Activated B cell treated with CpG ODN at 0.5 μM for 24 hours (primary cell): Measurements from ENCODE around the gene CERS1. TPM values are rescaled to one million over a fixed set of nuclear protein-coding genes. Genes with fewer than 3 reads are reported as not detected.

ENCODE experiments used
- ATAC-seq: fragments of 200-7000 bp; cut with Tn5 transposase; one replicate; pipeline ENCODE4 v1.10.0; 2021; ENCODE audit warnings: low read depth, mild to moderate bottlenecking, moderate library complexity
- CTCF ChIA-PET: fragments of 350-600 bp; sonication (Branson Sonifier 250); formaldehyde crosslinking; loops from one replicate; lab custom pipeline; 2021; ENCODE audit warnings: antibody characterized with exemption; lab: Charles Lee
- POLR2A ChIA-PET: fragments of 350-600 bp; sonication (Branson Sonifier 250); formaldehyde crosslinking; loops from one replicate; lab custom pipeline; 2021; ENCODE audit warnings: antibody characterized with exemption; lab: Charles Lee
- DNase-seq: peaks from one replicate; pipeline ENCODE4 v3.0.0; 2022
- H3K27ac Mint-ChIP-seq: one replicate; pipeline ENCODE4 v1.8.0; 2020; ENCODE audit warnings: mixed read lengths
- H3K27me3 Mint-ChIP-seq: one replicate; pipeline ENCODE4 v1.8.0; 2021; ENCODE audit warnings: mixed read lengths
- H3K36me3 Mint-ChIP-seq: one replicate; pipeline ENCODE4 v1.8.0; 2021; ENCODE audit warnings: low read depth, mixed read lengths
- H3K4me1 Mint-ChIP-seq: one replicate; pipeline ENCODE4 v1.8.0; 2021; ENCODE audit warnings: mixed read lengths
- H3K4me3 Mint-ChIP-seq: one replicate; pipeline ENCODE4 v1.8.0; 2020; ENCODE audit warnings: mild to moderate bottlenecking, mixed read lengths
- H3K9me3 Mint-ChIP-seq: one replicate; pipeline ENCODE4 v1.8.0; 2020; ENCODE audit warnings: mixed read lengths
- CTCF ChIP-seq: fragments of 200-600 bp; IDR thresholded peaks from one replicate; pipeline ENCODE4 v1.8.0; 2022; ENCODE audit warnings: antibody characterized with exemption, mild to moderate bottlenecking
- intact Hi-C: fragments of 100-400 bp; cut with micrococcal nuclease; formaldehyde crosslinking; loops from one replicate; pipeline ENCODE4 v1.15.1; 2024
- total RNA-seq: library from RNA; stranded (reverse); gene quantifications from 2 replicates; pipeline ENCODE4 v1.2.3, GENCODE V29; 2022

CERS1 gene
- total RNA-seq, 1 donor from 2014 or later: not detected

DNA sequence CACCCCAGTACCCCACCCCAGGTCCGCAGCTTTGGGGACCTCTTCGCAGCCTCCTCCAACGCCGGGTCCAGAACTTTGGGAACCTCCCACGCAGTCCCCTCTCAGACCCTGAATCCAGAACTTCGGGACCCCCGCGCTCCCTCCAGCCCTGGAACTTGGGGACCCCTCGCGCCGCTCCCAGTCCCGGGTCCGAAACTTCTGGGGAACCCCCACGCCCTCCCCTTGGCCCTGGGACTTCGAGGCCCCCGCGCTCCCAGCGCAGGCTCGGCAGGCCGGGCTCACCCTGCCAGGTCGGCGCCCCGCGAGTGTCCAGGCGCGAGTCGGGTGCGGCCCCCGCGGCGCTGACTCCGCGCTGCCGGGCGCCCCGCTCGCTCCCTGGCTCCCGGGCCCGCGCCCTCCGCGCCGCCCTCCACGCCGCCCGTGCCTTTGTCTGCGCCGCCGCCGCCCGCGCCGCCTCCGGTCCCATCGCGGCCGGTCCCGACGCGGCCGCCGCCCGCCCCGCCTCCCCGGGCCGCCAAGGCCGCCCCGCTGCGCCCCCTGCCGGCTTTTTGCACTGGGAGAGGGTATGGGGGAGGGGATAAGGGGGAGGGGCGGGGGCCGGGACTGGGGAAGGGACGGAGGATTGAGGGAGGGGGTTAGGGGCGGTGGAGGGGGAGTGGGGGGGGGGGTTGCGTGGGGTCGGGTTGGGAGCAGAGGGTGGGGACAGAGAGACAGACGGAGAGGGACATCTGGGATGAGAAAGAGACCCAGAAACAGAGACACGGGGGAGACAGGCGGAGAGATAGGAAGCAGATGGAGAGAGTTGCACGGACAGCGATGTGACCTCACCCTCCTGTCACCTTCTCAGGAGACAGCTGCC lies 45.0 kb upstream of the CERS1 start, which contains the start of gene HOMER3:
Gene HOMER3, minus strand, starts transcription at position 449 of the 859 bp plus-strand sequence. CDS start 2,235 bp downstream, outside the sequence.
- peak; percentile 80 for DNase-seq
- intact Hi-C loops: loop anchor here (1.0 kb wide), 1 partner anchor 490 kb away; no protein-coding TSS in a partner anchor
- no peak within 1 kb of the TSS for H3K27ac Mint-ChIP-seq

GRCh38 chr19:18939922-18940768 lies 44.2 kb upstream of the CERS1 start:
- Mint-ChIP-seq H3K4me1 (peaks cover 16% of the 10 kb centered on the region), H3K4me3 (peak overlapping the region; percentile 78), H3K9me3 (no peaks in the 10 kb centered on the region), H3K27me3 (peaks cover 9% of the 10 kb centered on the region), H3K27ac (no peak overlapping the region), H3K36me3 (no peaks in the 10 kb centered on the region)
- ATAC-seq: peak; percentile 3
- intact Hi-C loops: no loop called here
- DNase-seq: no peak
- no peak for TF ChIP-seq CTCF
- POLR2A ChIA-PET: interaction anchor here (0.5 kb wide), 1 partner anchor 187 kb away, joined by 3 read pairs; no protein-coding TSS in a partner anchor
- CTCF ChIA-PET: no interaction called here

More for the DNA sequence above, 45.0 kb upstream of the CERS1 start, which contains the start of gene HOMER3:
- Mint-ChIP-seq H3K9me3 (no peaks in the 10 kb centered on the region), H3K27me3 (peaks cover 9% of the 10 kb centered on the region), H3K4me1 (peaks cover 16% of the 10 kb centered on the region), H3K36me3 (no peaks in the 10 kb centered on the region), H3K4me3 (peak within 1 kb of the TSS; percentile 78)
- ChIA-PET CTCF (interaction anchor here (1.4 kb wide), 1 partner anchor 21 kb away, joined by 3 read pairs; the partner anchor contains the start of gene DDX49), POLR2A (no interaction called here)
- no peak for TF ChIP-seq CTCF
- peak; percentile 91 for ATAC-seq

DNA sequence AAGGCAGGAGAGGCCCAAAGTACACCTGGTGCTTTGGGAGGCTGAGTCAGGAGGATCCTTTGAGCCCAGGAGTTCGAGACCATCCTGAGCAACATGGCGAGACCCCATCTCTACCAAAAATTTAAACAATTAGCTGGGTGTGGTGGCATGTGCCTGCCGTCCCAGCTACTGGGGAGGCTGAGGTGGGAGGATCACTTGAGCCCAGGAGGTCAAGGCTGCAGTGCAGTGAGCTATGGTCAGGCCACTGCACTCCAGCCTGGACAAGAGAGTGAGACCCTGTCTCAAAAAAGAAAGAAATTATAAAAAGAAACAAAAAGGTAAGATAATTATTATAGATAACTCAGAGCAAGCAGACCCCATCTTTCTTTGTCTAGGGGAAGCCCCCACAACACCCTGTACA lies 43.2 kb upstream of the CERS1 start:
- DNase-seq (no peak), ATAC-seq (no peak)
- H3K9me3 Mint-ChIP-seq: no peaks in the 10 kb centered on the region
- intact Hi-C loops: no loop called here
- peaks cover 13% of the 10 kb centered on the region for H3K4me1 Mint-ChIP-seq
- CTCF ChIA-PET: no interaction called here
- no peak for TF ChIP-seq CTCF
- H3K4me3 Mint-ChIP-seq: peak overlapping the region; percentile 19
- peaks cover 11% of the 10 kb centered on the region for H3K27me3 Mint-ChIP-seq
- no peak overlapping the region for H3K27ac Mint-ChIP-seq
- POLR2A ChIA-PET: interaction anchor here (0.6 kb wide), 1 partner anchor 1233 kb away, joined by 3 read pairs; no protein-coding TSS in a partner anchor
- no peaks in the 10 kb centered on the region for H3K36me3 Mint-ChIP-seq

- CTCF ChIA-PET: no interaction called here
- DNase-seq (no peak), ATAC-seq (no peak)
- H3K27ac Mint-ChIP-seq: no peak overlapping the region
- no peak for TF ChIP-seq CTCF
- POLR2A ChIA-PET: interaction anchor here (3.3 kb wide), 1 partner anchor 14 kb away, joined by 13 read pairs; the partner anchor contains the start of genes COPE and DDX49
- peaks cover 14% of the 10 kb centered on the region for H3K4me1 Mint-ChIP-seq
- H3K36me3 Mint-ChIP-seq: no peaks in the 10 kb centered on the region
- H3K27me3 Mint-ChIP-seq: peaks cover 10% of the 10 kb centered on the region
- H3K4me3 Mint-ChIP-seq: no peak overlapping the region
- intact Hi-C loops: no loop called here
- H3K9me3 Mint-ChIP-seq: no peaks in the 10 kb centered on the region
These were observed 37.3 kb upstream of the CERS1 start for GRCh38 chr19:18933297-18933696.
